Mucosa of descending colon (tissue), 3 donors: ENCODE measurements around the gene ELMO1. TPM values are rescaled to one million over a fixed set of nuclear protein-coding genes. Genes with fewer than 3 reads are reported as not detected.

Experiments used
- ATAC-seq: fragments of 200-7000 bp; cut with Tn5 transposase; one replicate; pipeline ENCODE4 v1.9.1; 2020; ENCODE audit warnings: mild to moderate bottlenecking, moderate library complexity
- DNase-seq, 3 donors: peaks; one replicate each; pipeline ENCODE4 v3.0.0-alpha.2; 2020
- H3K36me3 ChIP-seq: fragments of 200-600 bp; one replicate; pipeline ENCODE4 v1.8.0; 2021; ENCODE audit warnings: low read depth, mild to moderate bottlenecking
- H3K4me1 ChIP-seq: fragments of 200-600 bp; one replicate; pipeline ENCODE4 v1.8.0; 2021; ENCODE audit warnings: low read depth, mild to moderate bottlenecking
- H3K4me3 ChIP-seq: fragments of 200-600 bp; one replicate; pipeline ENCODE4 v1.8.0; 2021; ENCODE audit warnings: mild to moderate bottlenecking
- H3K9me3 ChIP-seq: fragments of 200-600 bp; one replicate; pipeline ENCODE4 v1.8.0; 2021; ENCODE audit warnings: mild to moderate bottlenecking
- CTCF ChIP-seq: fragments of 200-600 bp; IDR thresholded peaks from one replicate; pipeline ENCODE4 v1.8.0; 2022; ENCODE audit warnings: antibody characterized with exemption, mild to moderate bottlenecking
- intact Hi-C, 2 donors: fragments of 100-400 bp; cut with DNase I in 1 of 2; cut with micrococcal nuclease in 1 of 2; formaldehyde crosslinking; loops; one replicate each; pipeline versions ENCODE4 v1.11.0 to v1.11.1; 2022; cut with DNase I, micrococcal nuclease
- total RNA-seq, 3 donors: library from RNA; stranded (reverse); fragmentation: NEBNext Ultra II Directional in 2 of 3; extraction: Animal tissue kit (Norgen Biotek cat#: 25700) in 2 of 3; gene quantifications; one replicate each; pipeline versions ENCODE4 v1.2.1 to v1.2.4, GENCODE V29; 2021 to 2023
- donor health status: DM: no; HTN: no; CAD: no; lungs with moderate emphysema.
- donor health status: DM: no; HTN: no; CAD: no.
- donor health status: DM: no; HTN: yes; CAD: no.

ELMO1 gene
- total RNA-seq, 3 donors from 2014 or later: 9.7 to 27.2 (median 18.2) TPM

GRCh38 chr7:37181550-37181932 lies 267.1 kb downstream of the ELMO1 start:
- Histone ChIP-seq H3K36me3 (no peaks in the 10 kb centered on the region), H3K4me3 (no peak overlapping the region), H3K9me3 (no peaks in the 10 kb centered on the region), H3K4me1 (no peaks in the 10 kb centered on the region)
- DNase-seq (no peak), ATAC-seq (no peak)
- no peak for TF ChIP-seq CTCF
- intact Hi-C loops: loop anchor here in 1 of 2 donors (5.0 to 10.0 kb wide), 2 partner anchors 194 to 707 kb away; no protein-coding TSS in a partner anchor

- DNase-seq: no peak
- no peak for ATAC-seq
- Histone ChIP-seq H3K9me3 (no peaks in the 10 kb centered on the region), H3K4me3 (no peak overlapping the region), H3K36me3 (no peaks in the 10 kb centered on the region), H3K4me1 (no peaks in the 10 kb centered on the region)
- TF ChIP-seq CTCF: no peak
- intact Hi-C loops: loop anchor here in 1 of 2 donors (5.0 to 10.0 kb wide), 2 partner anchors 194 to 706 kb away; no protein-coding TSS in a partner anchor
Observed at GRCh38 chr7:37180828-37181549, 267.7 kb downstream of the ELMO1 start.

GRCh38 chr7:37176079-37176478 lies 272.6 kb downstream of the ELMO1 start:
- ATAC-seq (peak; percentile 88), DNase-seq (no peak)
- Histone ChIP-seq H3K4me1 (no peaks in the 10 kb centered on the region), H3K4me3 (no peak overlapping the region), H3K9me3 (no peaks in the 10 kb centered on the region), H3K36me3 (no peaks in the 10 kb centered on the region)
- no peak for TF ChIP-seq CTCF
- intact Hi-C loops: no loop called here

GRCh38 chr7:37174460-37174859 lies 274.2 kb downstream of the ELMO1 start:
- H3K4me3 ChIP-seq: no peak overlapping the region
- intact Hi-C loops: no loop called here
- TF ChIP-seq CTCF: no peak

GRCh38 chr7:37173670-37174069 lies 275.0 kb downstream of the ELMO1 start:
- no peaks in the 10 kb centered on the region for H3K9me3 ChIP-seq
- intact Hi-C loops: no loop called here
- ATAC-seq (no peak), DNase-seq (no peak)
- H3K4me3 ChIP-seq: no peak overlapping the region
- H3K4me1 ChIP-seq: no peaks in the 10 kb centered on the region
- TF ChIP-seq CTCF: no peak
- H3K36me3 ChIP-seq: no peaks in the 10 kb centered on the region

More at GRCh38 chr7:37174460-37174859, 274.2 kb downstream of the ELMO1 start:
- H3K4me1 ChIP-seq: no peaks in the 10 kb centered on the region
- ATAC-seq (no peak), DNase-seq (no peak)
- no peaks in the 10 kb centered on the region for H3K9me3 ChIP-seq
- H3K36me3 ChIP-seq: no peaks in the 10 kb centered on the region
